ENCODE data around the gene VPS13D.

VPS13D gene

DNA sequence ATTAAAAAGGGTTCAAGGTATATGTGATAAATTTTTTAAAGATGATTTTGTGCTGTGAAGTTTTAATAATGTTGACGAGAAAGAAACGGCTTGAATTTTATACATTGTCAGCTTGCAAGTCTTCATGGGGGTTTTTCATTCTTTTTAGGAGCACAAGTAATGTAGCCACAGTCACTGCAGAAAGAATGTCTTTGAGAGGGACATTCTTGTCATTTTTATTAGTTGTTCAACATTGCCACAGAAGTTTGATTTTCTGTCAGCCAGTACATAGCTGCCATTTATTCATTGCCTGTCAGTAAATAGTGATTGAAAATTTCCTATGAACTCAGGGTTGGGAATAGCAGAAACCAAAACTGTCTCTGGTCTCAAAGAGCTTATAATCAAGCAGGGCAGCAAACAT, 231.9 kb downstream of the VPS13D start:
- Histone ChIP-seq H3K79me2 (ENCODE audit: control insufficient read depth, insufficient read depth, low read length) (no peaks in the 10 kb centered on the region), H3K4me1 (ENCODE audit: control insufficient read depth, low read depth, low read length) (no peaks in the 10 kb centered on the region), H3K4me2 (ENCODE audit: low read length) (no peak overlapping the region), H3K23ac (ENCODE audit: low read length) (no peak overlapping the region), H4K5ac (ENCODE audit: low read length) (no peak overlapping the region), H4K8ac (ENCODE audit: low read depth, low read length) (no peak overlapping the region), H3K27ac (ENCODE audit: low read depth, low read length) (no peak overlapping the region), H3K18ac (ENCODE audit: low read length) (no peak overlapping the region), H3K4me3 (ENCODE audit: low read length) (no peak overlapping the region), H2AK5ac (ENCODE audit: low read length) (no peak overlapping the region), H2BK120ac (ENCODE audit: low read depth, low read length) (no peak overlapping the region), H3K27me3 (ENCODE audit: insufficient read depth, low read length, poor library complexity) (no peaks in the 10 kb centered on the region), H3K56ac (ENCODE audit: low read length) (no peak overlapping the region), H3K36me3 (ENCODE audit: control insufficient read depth, insufficient read depth, low read length) (no peaks in the 10 kb centered on the region), H2BK5ac (ENCODE audit: low read length) (no peak overlapping the region), H3K4ac (ENCODE audit: low read depth, low read length) (no peak overlapping the region), H3K9ac (ENCODE audit: low read length) (no peak overlapping the region), H2BK15ac (replicated peaks; ENCODE audit: low read depth) (no peak overlapping the region), H3K79me1 (ENCODE audit: low read length) (no peaks in the 10 kb centered on the region)
- WGBS (ENCODE audit: extremely low coverage, insufficient coverage, low lambda C conversion rate), result 100% methylated on average over 2 of the region's 2 CpGs
- DNase-seq, result no peak

DNA sequence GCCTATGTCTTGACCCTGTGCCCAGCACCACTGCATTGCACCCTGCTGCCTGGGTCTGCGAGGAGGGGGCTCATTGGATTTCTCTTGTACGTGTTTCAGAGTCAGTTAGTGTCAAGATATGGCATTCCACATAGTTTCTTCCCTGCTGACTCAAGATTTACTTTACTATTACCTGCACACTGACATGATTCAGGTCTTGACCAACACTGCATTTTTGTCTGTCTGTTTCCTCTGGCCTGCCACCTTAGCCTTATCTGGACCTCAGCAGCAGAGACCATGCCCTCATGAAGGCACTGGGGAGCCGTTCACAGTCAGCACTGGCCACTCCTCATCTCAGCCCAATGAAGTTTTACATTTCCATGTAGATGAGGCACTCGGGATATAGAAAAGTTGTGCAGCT, 232.8 kb downstream of the VPS13D start:
- Histone ChIP-seq H2BK15ac (replicated peaks; ENCODE audit: low read depth) (no peak overlapping the region), H3K4ac (ENCODE audit: low read depth, low read length) (no peak overlapping the region), H3K27ac (ENCODE audit: low read depth, low read length) (no peak overlapping the region), H3K18ac (ENCODE audit: low read length) (no peak overlapping the region), H3K79me2 (ENCODE audit: control insufficient read depth, insufficient read depth, low read length) (no peaks in the 10 kb centered on the region), H3K56ac (ENCODE audit: low read length) (no peak overlapping the region), H2AK5ac (ENCODE audit: low read length) (no peak overlapping the region), H3K4me3 (ENCODE audit: low read length) (no peak overlapping the region), H2BK120ac (ENCODE audit: low read depth, low read length) (no peak overlapping the region), H3K4me2 (ENCODE audit: low read length) (no peak overlapping the region), H4K8ac (ENCODE audit: low read depth, low read length) (no peak overlapping the region), H4K5ac (ENCODE audit: low read length) (no peak overlapping the region), H3K4me1 (ENCODE audit: control insufficient read depth, low read depth, low read length) (no peaks in the 10 kb centered on the region), H3K79me1 (ENCODE audit: low read length) (no peaks in the 10 kb centered on the region), H3K36me3 (ENCODE audit: control insufficient read depth, insufficient read depth, low read length) (no peaks in the 10 kb centered on the region), H3K9ac (ENCODE audit: low read length) (no peak overlapping the region), H2BK5ac (ENCODE audit: low read length) (no peak overlapping the region), H3K23ac (ENCODE audit: low read length) (no peak overlapping the region), H3K27me3 (ENCODE audit: insufficient read depth, low read length, poor library complexity) (no peaks in the 10 kb centered on the region)
- DNase-seq, result no peak
- WGBS (ENCODE audit: extremely low coverage, insufficient coverage, low lambda C conversion rate), result no CpG with 5 or more reads among the region's 4 CpGs

DNA sequence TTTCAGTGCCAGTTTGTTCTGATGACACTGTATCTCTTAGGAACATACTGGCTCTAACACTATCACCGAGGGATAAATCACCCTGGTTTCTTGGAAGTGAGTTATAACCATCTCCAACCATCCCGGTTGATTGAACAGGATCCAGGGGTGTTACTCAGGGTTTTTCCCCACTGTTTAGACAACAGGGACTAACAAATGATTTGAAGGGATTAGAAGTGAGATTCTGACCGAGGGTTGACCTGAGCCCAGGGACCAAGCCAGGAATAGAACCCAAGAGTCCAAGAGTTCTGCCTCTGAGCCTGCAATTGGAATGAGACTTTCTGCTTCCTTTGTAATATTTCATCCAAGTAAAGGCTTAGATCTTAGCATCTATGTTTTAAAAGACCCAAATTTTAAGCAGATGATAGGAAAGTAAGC, 234.2 kb downstream of the VPS13D start:
- H3K79me1 ChIP-seq (ENCODE audit: low read length), result no peaks in the 10 kb centered on the region
- no peak overlapping the region for H4K8ac ChIP-seq (ENCODE audit: low read depth, low read length)
- H3K4ac ChIP-seq (ENCODE audit: low read depth, low read length), result no peak overlapping the region
- no peak overlapping the region for H3K18ac ChIP-seq (ENCODE audit: low read length)
- H3K4me1 ChIP-seq (ENCODE audit: control insufficient read depth, low read depth, low read length), result no peaks in the 10 kb centered on the region
- no peak overlapping the region for H2BK5ac ChIP-seq (ENCODE audit: low read length)
- no peak overlapping the region for H2BK15ac ChIP-seq (replicated peaks; ENCODE audit: low read depth)
- no peak overlapping the region for H3K23ac ChIP-seq (ENCODE audit: low read length)
- no peaks in the 10 kb centered on the region for H3K36me3 ChIP-seq (ENCODE audit: control insufficient read depth, insufficient read depth, low read length)
- H3K79me2 ChIP-seq (ENCODE audit: control insufficient read depth, insufficient read depth, low read length), result no peaks in the 10 kb centered on the region
- H2BK120ac ChIP-seq (ENCODE audit: low read depth, low read length), result no peak overlapping the region
- no peak overlapping the region for H3K4me3 ChIP-seq (ENCODE audit: low read length)
- no peak overlapping the region for H3K56ac ChIP-seq (ENCODE audit: low read length)
- H3K4me2 ChIP-seq (ENCODE audit: low read length), result no peak overlapping the region
- no CpG with 5 or more reads among the region's 3 CpGs for WGBS (ENCODE audit: extremely low coverage, insufficient coverage, low lambda C conversion rate)
- no peak for DNase-seq
- no peak overlapping the region for H3K27ac ChIP-seq (ENCODE audit: low read depth, low read length)
- H2AK5ac ChIP-seq (ENCODE audit: low read length), result no peak overlapping the region
- H4K5ac ChIP-seq (ENCODE audit: low read length), result no peak overlapping the region
- H3K27me3 ChIP-seq (ENCODE audit: insufficient read depth, low read length, poor library complexity), result no peaks in the 10 kb centered on the region
- H3K9ac ChIP-seq (ENCODE audit: low read length), result no peak overlapping the region

DNA sequence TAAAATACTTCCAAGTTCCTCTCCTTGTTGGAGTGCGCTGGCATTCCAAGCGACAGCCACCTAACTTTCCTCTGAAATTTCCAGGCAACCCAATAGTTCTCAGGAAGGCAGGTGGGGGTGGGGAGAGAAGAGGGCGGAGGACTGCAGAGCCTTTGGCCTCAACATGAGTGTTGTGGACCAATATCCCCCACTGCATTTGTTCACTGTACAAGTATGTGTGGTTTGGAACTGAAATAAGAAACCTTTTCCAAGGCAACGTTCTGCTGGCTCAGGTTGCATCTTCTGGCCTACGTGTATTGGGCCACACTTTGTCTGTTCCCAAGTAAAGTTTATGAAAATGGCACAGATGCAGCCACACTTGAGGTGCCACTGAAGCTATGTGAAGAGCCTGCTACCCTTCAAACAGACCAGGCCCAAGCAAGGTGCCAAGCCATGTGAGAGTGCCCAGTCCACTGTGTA, 234.8 kb downstream of the VPS13D start:
- Histone ChIP-seq H3K4me3 (ENCODE audit: low read length) (no peak overlapping the region), H2BK15ac (replicated peaks; ENCODE audit: low read depth) (no peak overlapping the region), H3K27me3 (ENCODE audit: insufficient read depth, low read length, poor library complexity) (no peaks in the 10 kb centered on the region), H3K4ac (ENCODE audit: low read depth, low read length) (no peak overlapping the region), H3K23ac (ENCODE audit: low read length) (no peak overlapping the region), H4K5ac (ENCODE audit: low read length) (no peak overlapping the region), H3K56ac (ENCODE audit: low read length) (no peak overlapping the region), H3K36me3 (ENCODE audit: control insufficient read depth, insufficient read depth, low read length) (no peaks in the 10 kb centered on the region), H3K27ac (ENCODE audit: low read depth, low read length) (no peak overlapping the region), H2AK5ac (ENCODE audit: low read length) (no peak overlapping the region), H3K4me2 (ENCODE audit: low read length) (no peak overlapping the region), H3K9ac (ENCODE audit: low read length) (no peak overlapping the region), H3K79me2 (ENCODE audit: control insufficient read depth, insufficient read depth, low read length) (no peaks in the 10 kb centered on the region), H2BK120ac (ENCODE audit: low read depth, low read length) (no peak overlapping the region), H2BK5ac (ENCODE audit: low read length) (no peak overlapping the region), H4K8ac (ENCODE audit: low read depth, low read length) (no peak overlapping the region), H3K18ac (ENCODE audit: low read length) (no peak overlapping the region), H3K79me1 (ENCODE audit: low read length) (no peaks in the 10 kb centered on the region), H3K4me1 (ENCODE audit: control insufficient read depth, low read depth, low read length) (no peaks in the 10 kb centered on the region)
- WGBS (ENCODE audit: extremely low coverage, insufficient coverage, low lambda C conversion rate), result no CpG with 5 or more reads among the region's 5 CpGs
- no peak for DNase-seq

DNA sequence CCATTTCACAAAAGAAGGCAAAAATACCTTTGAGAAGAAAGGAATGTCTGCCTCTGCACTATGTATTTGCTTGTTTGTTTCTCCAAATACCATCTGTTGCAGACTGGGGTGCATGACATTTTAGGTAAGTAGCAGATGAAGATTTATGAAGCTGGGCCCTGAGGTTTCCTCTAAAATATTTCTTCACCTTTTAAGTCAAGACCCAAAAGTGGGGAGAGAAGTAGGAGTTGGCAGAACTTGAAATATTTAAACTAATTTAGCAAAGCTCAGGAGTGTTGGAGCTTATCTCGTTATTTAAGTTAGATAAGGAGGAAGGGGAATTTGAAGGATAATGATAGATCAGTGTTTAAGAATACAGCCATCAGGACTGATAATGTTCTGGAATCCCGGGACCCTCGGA, 235.3 kb downstream of the VPS13D start:
- Histone ChIP-seq H3K9ac (ENCODE audit: low read length) (no peak overlapping the region), H3K4me3 (ENCODE audit: low read length) (no peak overlapping the region), H3K4ac (ENCODE audit: low read depth, low read length) (no peak overlapping the region), H2BK5ac (ENCODE audit: low read length) (no peak overlapping the region), H4K5ac (ENCODE audit: low read length) (no peak overlapping the region), H3K56ac (ENCODE audit: low read length) (no peak overlapping the region), H3K27ac (ENCODE audit: low read depth, low read length) (no peak overlapping the region), H2BK120ac (ENCODE audit: low read depth, low read length) (no peak overlapping the region), H3K4me1 (ENCODE audit: control insufficient read depth, low read depth, low read length) (no peaks in the 10 kb centered on the region), H3K79me2 (ENCODE audit: control insufficient read depth, insufficient read depth, low read length) (no peaks in the 10 kb centered on the region), H2AK5ac (ENCODE audit: low read length) (no peak overlapping the region), H3K18ac (ENCODE audit: low read length) (no peak overlapping the region), H2BK15ac (replicated peaks; ENCODE audit: low read depth) (no peak overlapping the region), H4K8ac (ENCODE audit: low read depth, low read length) (no peak overlapping the region), H3K23ac (ENCODE audit: low read length) (no peak overlapping the region), H3K36me3 (ENCODE audit: control insufficient read depth, insufficient read depth, low read length) (no peaks in the 10 kb centered on the region), H3K79me1 (ENCODE audit: low read length) (no peaks in the 10 kb centered on the region), H3K27me3 (ENCODE audit: insufficient read depth, low read length, poor library complexity) (no peaks in the 10 kb centered on the region), H3K4me2 (ENCODE audit: low read length) (no peak overlapping the region)
- peak; percentile 36 for DNase-seq
- 100% methylated on average over 1 of the region's 3 CpGs for WGBS (ENCODE audit: extremely low coverage, insufficient coverage, low lambda C conversion rate)

DNA sequence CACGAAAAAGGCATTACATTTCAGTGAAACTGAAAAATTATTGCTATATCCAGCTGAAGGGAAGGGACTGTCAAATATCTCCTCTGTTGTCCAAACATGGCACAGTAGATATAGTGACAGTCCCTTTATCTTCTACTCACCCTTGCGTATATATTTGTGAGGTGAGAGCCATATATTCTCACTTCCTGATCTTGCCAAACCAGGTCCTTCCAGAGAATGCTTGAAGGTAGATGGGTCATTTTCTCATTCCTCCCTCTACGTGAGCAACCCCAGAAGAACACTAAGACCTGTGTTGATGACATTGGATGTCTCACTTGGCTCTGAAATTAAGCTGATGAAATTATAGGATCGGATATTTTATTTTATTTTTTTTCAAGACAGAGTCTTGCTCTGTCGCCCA, 237.0 kb downstream of the VPS13D start:
- no peak overlapping the region for H2BK15ac ChIP-seq (replicated peaks; ENCODE audit: low read depth)
- no peak overlapping the region for H2BK5ac ChIP-seq (ENCODE audit: low read length)
- no peak overlapping the region for H3K4ac ChIP-seq (ENCODE audit: low read depth, low read length)
- no peak overlapping the region for H4K8ac ChIP-seq (ENCODE audit: low read depth, low read length)
- H3K4me1 ChIP-seq (ENCODE audit: control insufficient read depth, low read depth, low read length), result no peaks in the 10 kb centered on the region
- H3K18ac ChIP-seq (ENCODE audit: low read length), result no peak overlapping the region
- no peak overlapping the region for H2AK5ac ChIP-seq (ENCODE audit: low read length)
- no peak overlapping the region for H3K27ac ChIP-seq (ENCODE audit: low read depth, low read length)
- H3K27me3 ChIP-seq (ENCODE audit: insufficient read depth, low read length, poor library complexity), result no peaks in the 10 kb centered on the region
- H3K4me2 ChIP-seq (ENCODE audit: low read length), result no peak overlapping the region
- no peak overlapping the region for H3K4me3 ChIP-seq (ENCODE audit: low read length)
- H2BK120ac ChIP-seq (ENCODE audit: low read depth, low read length), result no peak overlapping the region
- no peaks in the 10 kb centered on the region for H3K79me2 ChIP-seq (ENCODE audit: control insufficient read depth, insufficient read depth, low read length)
- H3K56ac ChIP-seq (ENCODE audit: low read length), result no peak overlapping the region
- DNase-seq, result no peak
- no CpG with 5 or more reads among the region's 5 CpGs for WGBS (ENCODE audit: extremely low coverage, insufficient coverage, low lambda C conversion rate)
- H4K5ac ChIP-seq (ENCODE audit: low read length), result no peak overlapping the region
- no peaks in the 10 kb centered on the region for H3K36me3 ChIP-seq (ENCODE audit: control insufficient read depth, insufficient read depth, low read length)
- H3K23ac ChIP-seq (ENCODE audit: low read length), result no peak overlapping the region
- no peak overlapping the region for H3K9ac ChIP-seq (ENCODE audit: low read length)
- no peaks in the 10 kb centered on the region for H3K79me1 ChIP-seq (ENCODE audit: low read length)
